HG03060 (cell line): ENCODE results near the gene RTKN.
"Not testable (repeated sequence)": the region's sequence is repeated elsewhere in the genome, so short reads cannot be mapped to it uniquely, and the experiment has no call there.

ENCODE experiments used
- ATAC-seq: cut with Tn5 transposase; IDR thresholded peaks from one replicate; pipeline ENCODE4 v1.9.1; 2021; ENCODE audit warnings: low read depth, moderate number of reproducible peaks; ENCODE audit not compliant: unreplicated experiment

RTKN gene

DNA sequence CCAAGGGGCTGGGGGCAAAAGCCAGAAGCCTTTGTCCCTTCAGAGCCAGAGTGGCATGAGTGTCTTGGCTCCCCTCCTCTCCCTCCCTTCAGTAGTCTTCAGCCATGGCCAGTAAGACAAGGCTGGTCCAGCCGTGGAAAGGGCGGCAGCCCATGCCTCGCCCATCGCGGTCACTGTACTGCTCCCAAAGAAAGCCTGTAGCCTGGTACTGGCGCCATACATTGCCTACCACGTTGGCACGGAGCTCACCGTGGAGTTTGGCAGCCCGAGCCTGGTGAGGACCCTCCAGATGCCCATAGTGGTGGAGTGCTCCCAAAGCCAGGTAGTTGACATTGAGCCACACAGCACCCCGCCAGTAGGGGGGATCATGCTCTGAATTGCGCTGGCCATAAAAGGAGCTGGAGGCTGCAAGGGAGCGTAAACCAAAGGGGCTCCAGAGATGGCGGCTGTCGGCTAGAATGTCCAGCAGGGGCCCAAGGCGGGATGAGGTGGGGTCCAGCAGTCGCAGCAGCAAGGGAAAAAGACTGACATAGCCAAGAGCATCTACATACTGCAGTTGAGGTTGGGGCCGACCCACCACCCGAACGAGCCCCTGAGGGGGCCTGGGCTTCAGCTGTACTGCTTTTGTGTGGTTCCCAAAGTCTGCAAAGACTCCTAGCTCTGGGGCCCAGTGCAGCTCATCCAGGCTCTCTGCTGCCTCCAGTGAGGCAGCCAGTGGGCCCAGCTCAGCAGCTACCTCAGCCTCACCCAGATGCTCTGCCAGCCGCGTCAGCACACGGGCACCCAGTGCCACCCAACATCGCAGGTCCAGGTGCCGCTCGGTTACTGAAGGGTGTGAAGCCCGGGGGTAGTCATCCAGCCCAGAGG is 19.7 kb upstream of the RTKN start:
- no peak for ATAC-seq

GRCh38 chr2:74460187-74460586 is 18.4 kb upstream of the RTKN start:
- not testable (repeated sequence) for ATAC-seq

- not testable (repeated sequence) for ATAC-seq
Measured at GRCh38 chr2:74459503-74460118, 17.9 kb upstream of the RTKN start.

DNA sequence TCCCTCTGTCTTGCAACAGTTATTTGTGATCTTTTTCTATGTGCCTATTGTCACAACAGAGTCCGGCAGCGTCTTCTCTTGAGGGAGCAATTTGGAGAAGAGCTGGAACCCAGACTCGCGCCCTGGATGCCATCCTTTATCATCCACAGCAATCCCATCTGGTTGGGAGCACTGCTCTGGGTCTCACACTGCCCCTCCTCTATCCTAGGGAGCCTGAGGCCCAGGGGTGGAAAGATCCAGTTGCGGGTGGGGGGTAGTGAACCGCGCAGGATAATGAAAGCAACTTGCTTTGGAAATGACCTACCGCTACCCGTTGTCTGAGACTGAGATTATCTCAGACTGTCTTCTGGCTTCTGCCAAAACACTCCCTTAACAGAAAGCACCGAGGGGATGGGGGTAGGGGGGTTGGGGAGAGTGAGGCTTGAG is 17.2 kb upstream of the RTKN start:
- no peak for ATAC-seq

- ATAC-seq = peak; percentile 81
Measured at GRCh38 chr2:74458132-74458937, 16.6 kb upstream of the RTKN start, which contains the start of gene WBP1. WBP1 (plus strand) TSS chr2:74458438; CDS start chr2:74458603, 165 bp downstream.

DNA sequence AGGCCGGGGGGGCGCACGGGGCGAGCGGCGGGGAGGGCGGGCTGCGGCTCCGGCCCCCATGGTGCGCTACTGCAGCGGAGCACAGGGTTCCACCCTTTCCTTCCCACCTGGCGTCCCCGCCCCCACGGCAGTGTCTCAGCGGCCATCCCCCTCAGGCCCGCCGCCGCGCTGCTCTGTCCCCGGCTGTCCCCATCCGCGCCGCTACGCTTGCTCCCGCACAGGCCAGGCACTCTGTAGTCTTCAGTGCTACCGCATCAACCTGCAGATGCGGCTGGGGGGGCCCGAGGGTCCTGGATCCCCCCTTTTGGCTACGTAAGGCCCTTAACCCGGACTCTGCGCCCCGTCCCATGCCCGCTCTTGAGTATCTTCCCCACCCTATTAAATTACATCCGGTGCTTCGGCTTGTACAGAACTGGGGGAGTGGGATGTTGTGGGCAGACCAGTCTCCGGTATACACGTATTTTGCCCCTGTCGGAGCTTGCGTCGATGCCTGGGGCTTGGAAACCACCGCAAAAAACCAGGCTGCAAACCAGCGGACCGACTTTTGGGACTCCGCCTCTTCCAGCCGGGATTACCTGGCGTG is 15.9 kb upstream of the RTKN start:
- ATAC-seq = peak; percentile 10

GRCh38 chr2:74457129-74457548 is 15.4 kb upstream of the RTKN start:
- no peak for ATAC-seq

DNA sequence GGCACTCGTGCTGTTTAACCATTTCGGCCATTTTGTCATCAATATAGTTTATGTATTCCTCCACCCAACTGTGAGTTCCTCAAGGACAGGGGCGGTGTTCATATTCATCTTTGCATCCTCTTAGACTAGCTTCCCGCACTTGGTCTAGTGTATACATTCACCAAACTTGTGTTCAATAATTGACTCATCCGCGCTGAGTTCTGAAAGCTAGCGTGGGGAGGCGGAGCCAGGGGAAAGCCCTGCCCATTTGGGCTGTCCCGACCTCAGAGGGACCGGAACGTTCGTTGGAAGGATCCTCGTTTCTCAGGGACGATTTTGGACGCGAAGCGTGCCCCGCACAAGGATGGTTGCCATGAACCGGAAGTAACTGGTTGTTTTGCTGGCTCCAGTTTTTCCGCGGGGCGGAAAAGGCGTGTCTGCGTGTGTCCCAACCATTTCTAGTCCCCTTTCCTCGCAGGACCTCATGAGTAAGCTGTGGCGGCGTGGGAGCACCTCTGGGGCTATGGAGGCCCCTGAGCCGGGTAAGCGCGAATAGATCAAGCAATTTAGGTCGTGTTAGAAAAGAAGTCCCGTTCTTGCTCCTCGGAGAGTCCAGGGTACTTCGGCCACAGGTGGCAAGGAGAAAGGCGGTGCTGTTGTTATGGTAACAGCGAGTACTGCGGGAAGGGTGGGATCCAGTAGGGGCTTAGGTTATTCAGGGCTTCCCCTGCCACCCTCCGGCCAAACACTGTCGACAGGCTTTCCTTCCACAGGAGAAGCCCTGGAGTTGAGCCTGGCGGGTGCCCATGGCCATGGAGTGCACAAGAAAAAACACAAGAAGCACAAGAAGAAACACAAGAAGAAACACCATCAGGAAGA is 13.1 kb upstream of the RTKN start, which contains the start of gene INO80B:
INO80B (plus strand) TSS at position 434 of the 858 bp plus-strand sequence; CDS start at position 464, 30 bp downstream.
- ATAC-seq = peak; percentile 44

DNA sequence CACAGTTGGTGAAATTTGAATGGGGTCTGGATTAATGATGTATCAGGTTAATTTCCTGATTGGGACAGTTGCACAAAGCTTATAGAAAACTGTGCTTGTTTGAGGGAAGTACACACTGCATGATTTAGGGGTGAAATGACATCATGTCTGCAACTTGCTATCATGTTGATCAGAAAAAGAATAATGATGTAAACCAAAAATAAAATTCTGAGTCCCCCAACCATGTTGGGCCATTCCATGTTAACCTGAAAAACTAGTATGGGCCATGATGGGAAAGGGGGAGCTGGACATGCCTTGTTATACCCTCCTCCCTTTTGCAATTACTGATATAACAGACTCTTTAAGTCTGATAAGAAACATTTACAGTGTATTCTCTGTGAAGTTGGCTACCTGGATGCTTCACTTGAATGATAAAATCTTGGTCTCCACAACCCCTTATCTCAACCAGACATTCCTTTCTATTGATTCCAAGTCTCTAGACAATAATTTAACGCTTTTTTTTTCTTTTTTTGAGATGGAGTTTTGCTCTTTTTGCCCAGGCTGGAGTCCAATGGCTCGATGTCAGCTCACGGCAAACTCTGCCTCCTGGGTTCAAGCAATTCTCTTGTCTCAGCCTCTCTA is 8.9 kb upstream of the RTKN start:
- ATAC-seq = no peak

GRCh38 chr2:74448771-74449170 is 7.0 kb upstream of the RTKN start:
- ATAC-seq = no peak

GRCh38 chr2:74447230-74447999 is 5.7 kb upstream of the RTKN start:
- no peak for ATAC-seq

DNA sequence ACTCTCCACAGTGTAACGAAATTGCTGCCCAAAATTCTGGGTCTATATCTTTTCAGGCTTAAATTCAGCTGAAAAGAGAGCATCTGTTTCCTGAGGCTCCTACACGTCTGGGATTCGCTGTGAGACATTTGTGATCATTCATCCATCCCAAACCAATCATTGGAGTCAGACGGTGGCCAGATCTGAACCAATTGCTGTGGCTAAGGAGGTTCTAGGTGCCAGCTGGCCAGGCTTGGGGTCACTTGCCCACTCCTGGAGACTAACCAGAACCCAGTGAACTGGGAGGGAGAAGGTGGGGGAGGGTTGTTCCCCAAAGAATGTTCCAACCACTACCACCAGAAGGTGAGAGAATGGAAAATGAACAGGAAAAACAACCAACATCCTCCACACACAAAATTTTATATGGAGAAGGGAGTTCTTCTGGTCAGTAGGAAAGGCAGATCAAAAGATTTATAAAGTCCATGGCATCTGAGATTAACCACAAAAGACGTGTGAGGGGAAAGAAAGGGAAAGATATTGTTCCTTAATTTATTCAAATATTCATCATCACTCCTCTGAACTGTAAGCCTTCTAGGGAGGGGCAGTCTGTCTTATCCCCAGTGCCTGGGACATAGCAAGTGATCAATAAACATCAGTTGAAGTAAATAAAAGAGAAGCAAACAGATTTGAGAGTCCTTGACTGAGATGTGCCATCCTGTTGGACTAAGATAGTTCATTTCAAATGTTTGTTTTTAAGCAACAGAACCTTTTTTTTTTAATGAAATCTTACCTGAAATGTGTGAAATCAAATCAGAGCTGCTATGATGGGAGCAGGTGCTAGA is 3.0 kb upstream of the RTKN start:
- ATAC-seq = no peak

GRCh38 chr2:74442483-74443297 is 953 bp upstream of the RTKN start:
- not testable (repeated sequence) for ATAC-seq

DNA sequence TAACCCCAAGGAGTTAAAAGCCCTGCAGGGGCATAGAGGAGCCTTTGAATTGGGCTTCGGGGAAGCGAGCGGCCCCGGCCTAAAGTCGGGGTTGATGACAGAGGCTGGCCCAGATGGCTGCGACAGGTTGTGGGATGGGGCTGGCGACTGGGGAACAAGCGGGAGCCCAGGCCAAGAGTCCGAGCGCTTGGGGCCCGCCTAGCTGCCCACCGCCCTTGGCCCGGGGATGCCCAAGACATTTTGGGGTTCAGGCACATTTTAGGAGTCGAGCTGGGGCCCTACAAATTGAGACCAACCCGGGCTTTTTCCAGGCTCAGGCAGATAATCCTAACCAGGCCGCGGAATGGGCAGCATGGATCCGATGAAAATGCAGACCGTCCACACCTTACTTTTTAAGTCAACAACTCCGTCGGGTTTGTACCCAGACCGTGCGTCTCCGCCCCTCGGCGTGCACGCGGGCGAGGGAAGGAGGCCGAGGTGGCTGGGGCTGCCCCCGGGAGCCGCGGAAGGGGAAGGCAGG is 507 bp downstream of the RTKN start:
- ATAC-seq = no peak

DNA sequence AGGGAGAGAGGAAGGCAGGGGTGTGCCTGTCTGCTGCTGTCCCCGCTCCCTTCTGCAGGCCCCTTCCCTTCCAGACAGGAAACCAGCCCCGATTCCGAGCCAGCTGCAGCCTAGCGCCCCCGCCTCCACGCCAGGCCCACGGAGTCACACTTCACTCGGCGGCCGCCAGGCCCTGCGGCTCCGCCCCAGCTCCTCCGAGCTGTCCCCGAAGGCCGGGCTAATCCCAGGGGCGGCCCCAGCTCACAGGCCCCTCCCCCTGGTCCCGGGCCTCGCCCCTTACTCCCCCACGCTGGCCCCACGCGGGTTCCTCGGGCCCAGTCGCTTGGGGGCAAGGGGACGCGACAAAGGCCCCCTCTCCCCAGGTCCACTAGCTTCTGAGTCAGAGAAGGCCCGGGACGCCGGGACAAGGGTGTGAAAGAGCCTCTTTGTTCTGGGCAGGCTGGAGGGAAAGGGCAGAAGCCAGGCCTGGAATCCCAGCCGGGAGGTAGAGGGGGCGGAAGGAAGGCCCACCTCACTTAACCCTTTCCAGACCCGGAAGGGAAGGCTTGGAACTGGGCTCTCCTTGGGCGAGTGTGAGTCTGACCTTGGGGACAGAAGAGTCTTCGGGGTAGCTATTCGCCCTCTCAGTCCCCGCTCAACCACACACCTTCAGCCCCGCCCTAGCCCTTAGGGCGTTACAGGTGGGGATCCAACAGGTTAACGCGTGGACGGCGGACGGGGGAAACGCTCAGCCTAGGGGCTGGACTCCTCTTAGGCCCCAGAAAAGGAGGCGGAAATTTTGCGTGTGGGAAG is 1.2 kb downstream of the RTKN start:
- peak; percentile 57 for ATAC-seq
